Measurements from ENCODE around the gene MRLN. TPM values are rescaled to one million over a fixed set of nuclear protein-coding genes. Genes with fewer than 3 reads are reported as not detected.
"Not testable (repeated sequence)": the region's sequence is repeated elsewhere in the genome, so short reads cannot be mapped to it uniquely, and the experiment has no call there.

The MRLN gene
- total and polyA plus RNA-seq, 10 of the 15 experiments (the other 5 are each of a cell fraction or from before 2014, with no cell fraction given): 0.19 TPM; not detected in 9

DNA sequence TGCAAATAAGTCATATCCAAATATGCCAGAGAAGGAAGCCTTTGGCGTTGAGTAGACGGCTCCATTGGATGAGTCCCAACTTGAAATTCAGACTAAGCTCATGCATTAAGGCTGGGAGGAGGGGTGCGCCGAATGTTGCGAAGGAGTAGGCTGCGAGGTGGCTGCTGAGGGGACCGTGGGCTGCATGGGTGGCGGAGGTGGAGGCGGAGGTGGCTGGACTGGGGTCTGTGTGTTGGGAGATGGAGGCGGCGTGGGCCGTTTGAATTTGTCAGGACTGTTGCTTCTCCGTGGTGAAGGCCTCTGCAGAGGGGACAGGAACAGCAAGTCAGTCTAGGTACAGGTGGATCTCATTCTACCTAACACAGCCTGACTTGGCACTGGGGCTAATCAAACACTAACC is 39.6 kb upstream of the MRLN start (continued):
- TF ChIP-seq BMI1 (IDR thresholded peaks at IDR 0.05; ENCODE audit: borderline replicate concordance): no peak
- no peak for TF ChIP-seq ZNF24 (IDR thresholded peaks at IDR 0.05)
- TF ChIP-seq EGR1 (IDR thresholded peaks at IDR 0.05; ENCODE audit: borderline replicate concordance in 1 of 2, low read depth in 2 of 2, low read length in 2 of 2): no peak
- no peak for TF ChIP-seq CBX3 (IDR thresholded peaks at IDR 0.05; ENCODE audit: borderline replicate concordance, low read depth)

DNA sequence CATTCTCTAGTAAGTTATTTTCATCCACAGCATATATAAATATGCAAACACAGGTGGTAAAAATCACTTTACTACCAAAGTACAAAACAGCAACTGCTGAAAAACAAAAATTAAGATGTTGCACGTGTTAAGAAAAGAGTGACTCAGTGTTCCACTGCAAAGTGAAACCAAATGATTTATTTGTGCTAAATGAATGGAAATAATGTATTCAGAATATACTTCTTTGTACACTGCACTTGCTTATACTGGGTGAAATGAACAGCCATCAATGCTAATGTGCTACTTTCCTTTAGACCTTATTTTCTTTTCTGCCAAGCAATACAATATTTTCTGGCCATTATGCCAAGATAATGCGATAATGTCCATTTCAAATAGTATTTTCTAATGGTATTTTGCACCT is 38.3 kb upstream of the MRLN start:
- Histone ChIP-seq H3K4me3 (no peak overlapping the region), H3K27me3 (replicated peaks in 1 of 2; ENCODE audit: control insufficient read depth in 2 of 2, insufficient read depth in 2 of 2, low read length in 1 of 2) (no peaks in the 10 kb centered on the region), H3K9ac (ENCODE audit: control insufficient read depth, insufficient read depth, low read length) (no peak overlapping the region), H3K4me1 (ENCODE audit: control insufficient read depth, insufficient read depth, low read length) (no peaks in the 10 kb centered on the region), H2AFZ (ENCODE audit: control insufficient read depth, low read depth, low read length) (no peak overlapping the region), H4K20me1 (ENCODE audit: control insufficient read depth, insufficient read depth) (no peaks in the 10 kb centered on the region), H3K4me2 (ENCODE audit: control insufficient read depth, insufficient read depth) (no peak overlapping the region), H3K27ac (ENCODE audit: control insufficient read depth, insufficient read depth) (no peak overlapping the region), H3K79me2 (ENCODE audit: control insufficient read depth, insufficient read depth, low read length) (no peaks in the 10 kb centered on the region), H3K9me3 (replicated peaks; ENCODE audit: control insufficient read depth, insufficient read depth, low read length) (no peaks in the 10 kb centered on the region), H3K36me3 (ENCODE audit: control insufficient read depth in 2 of 2, insufficient read depth in 2 of 2, low read length in 1 of 2) (peaks cover 6 to 12% of the 10 kb centered on the region in 2 experiments; a peak in 3 of 4 replicates)
- intact Hi-C loops (cut with micrococcal nuclease; ENCODE audit: unreplicated experiment) (no loop called here), in situ Hi-C loops (cut with MboI) (no loop called here)
- WGBS (ENCODE audit: insufficient coverage, insufficient replicate concordance, low lambda C conversion rate, missing lambda C conversion rate): 47% methylated on average over 2 of the region's 2 CpGs
- TF ChIP-seq FOXK2 (IDR thresholded peaks at IDR 0.05) (no peak), ASH2L (IDR thresholded peaks at IDR 0.05; ENCODE audit: borderline replicate concordance, low read depth) (no peak), TBL1XR1 (IDR thresholded peaks at IDR 0.05; ENCODE audit: low read depth, low read length) (no peak), KAT2A (conservative IDR thresholded peaks at IDR 0.05; ENCODE audit: control insufficient read depth, low read depth, low read length) (no peak), TARDBP (IDR thresholded peaks at IDR 0.05; ENCODE audit: borderline replicate concordance) (no peak), MTA2 (IDR thresholded peaks at IDR 0.05; ENCODE audit: low read depth) (no peak), ZNF207 (IDR thresholded peaks at IDR 0.05; ENCODE audit: borderline replicate concordance) (no peak), BACH1 (IDR thresholded peaks at IDR 0.05; ENCODE audit: borderline replicate concordance) (no peak), CREB1 (IDR thresholded peaks at IDR 0.05; ENCODE audit: low read depth) (no peak), MEF2B (IDR thresholded peaks at IDR 0.05; ENCODE audit: partially characterized antibody, poor library complexity, severe bottlenecking) (no peak)
- POLR2A ChIA-PET: no interaction called here
- no peak for FAIRE-seq
- RAD21 ChIA-PET (ENCODE audit: unreplicated experiment): no interaction called here
- no peak for ATAC-seq
- BruUV-seq (replicated peaks): no TSS peak
- SMC1A ChIA-PET (ENCODE audit: uncharacterized antibody, unreplicated experiment): no interaction called here
- CTCF ChIA-PET: no interaction called here
- no peak for DNase-seq (ENCODE audit: low read depth, low spot score)

DNA sequence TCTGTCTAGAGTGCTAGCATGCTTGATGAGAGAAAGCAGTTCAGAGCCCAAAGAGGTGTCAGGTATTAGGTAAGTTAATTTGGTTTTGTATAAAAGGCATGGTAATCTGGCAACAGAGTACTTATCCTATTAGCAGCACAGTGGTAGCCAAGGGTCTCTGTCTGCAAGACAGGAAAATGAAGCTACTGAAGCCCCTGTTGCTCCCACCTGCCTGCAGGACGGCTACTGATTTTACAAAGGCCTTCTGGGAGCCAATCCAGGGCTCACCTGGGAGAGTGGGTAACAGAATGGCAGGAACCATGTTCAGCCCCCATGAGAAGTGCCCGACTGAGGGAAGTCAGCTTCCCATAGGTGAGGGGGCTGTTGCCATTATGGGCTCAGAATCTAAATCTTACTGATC is 36.8 kb upstream of the MRLN start:
- peaks cover 6 to 12% of the 10 kb centered on the region in 2 experiments; a peak in 3 of 4 replicates for H3K36me3 ChIP-seq (ENCODE audit: control insufficient read depth in 2 of 2, insufficient read depth in 2 of 2, low read length in 1 of 2)
- H3K9me3 ChIP-seq (replicated peaks; ENCODE audit: control insufficient read depth, insufficient read depth, low read length); BruUV-seq (replicated peaks); SMC1A ChIA-PET (ENCODE audit: uncharacterized antibody, unreplicated experiment); DNase-seq (ENCODE audit: low read depth, low spot score); CTCF ChIA-PET; H2AFZ ChIP-seq (ENCODE audit: control insufficient read depth, low read depth, low read length); H4K20me1 ChIP-seq (ENCODE audit: control insufficient read depth, insufficient read depth); H3K27ac ChIP-seq (ENCODE audit: control insufficient read depth, insufficient read depth); H3K4me2 ChIP-seq (ENCODE audit: control insufficient read depth, insufficient read depth); POLR2A ChIA-PET; H3K9ac ChIP-seq (ENCODE audit: control insufficient read depth, insufficient read depth, low read length); ATAC-seq; in situ Hi-C loops (cut with MboI); FAIRE-seq; H3K27me3 ChIP-seq (replicated peaks in 1 of 2; ENCODE audit: control insufficient read depth in 2 of 2, insufficient read depth in 2 of 2, low read length in 1 of 2); H3K4me3 ChIP-seq; intact Hi-C loops (cut with micrococcal nuclease; ENCODE audit: unreplicated experiment); H3K79me2 ChIP-seq (ENCODE audit: control insufficient read depth, insufficient read depth, low read length); RAD21 ChIA-PET (ENCODE audit: unreplicated experiment); H3K4me1 ChIP-seq (ENCODE audit: control insufficient read depth, insufficient read depth, low read length): not testable (repeated sequence)
- WGBS (ENCODE audit: insufficient coverage, insufficient replicate concordance, low lambda C conversion rate, missing lambda C conversion rate): 54% methylated on average over 2 of the region's 2 CpGs

Measured in GM12878 (cell line).